IMR-90 (cell line): ENCODE data around the gene RBBP8NL.

Source experiments
- CEBPB ChIP-seq: IDR thresholded peaks from 2 replicates; pipeline ENCODE4 v1.6.1; 2012; ENCODE audit warnings: low read depth, low read length, improper control_type of control experiment
- ELK1 ChIP-seq: fragments of 150-350 bp; IDR thresholded peaks from 2 replicates; pipeline ENCODE4 v1.6.1; 2016; ENCODE audit warnings: low read depth, mild to moderate bottlenecking, low read length, moderate library complexity, borderline replicate concordance
- MAFK ChIP-seq: IDR thresholded peaks from 2 replicates; pipeline ENCODE4 v1.6.1; 2012; ENCODE audit warnings: low read depth, low read length, improper control_type of control experiment
- POLR2A ChIP-seq: IDR thresholded peaks from 2 replicates; pipeline ENCODE4 v1.6.1; 2012; ENCODE audit warnings: mild to moderate bottlenecking, low read depth, low read length
- RAD21 ChIP-seq: IDR thresholded peaks from 2 replicates; pipeline ENCODE4 v1.6.1; 2012; ENCODE audit warnings: low read length, improper control_type of control experiment
- RFX5 ChIP-seq: IDR thresholded peaks from 2 replicates; pipeline ENCODE4 v1.8.0; 2012; ENCODE audit warnings: low read depth, mild to moderate bottlenecking, low read length, moderate library complexity
- SMC3 ChIP-seq: fragments of 150-350 bp; IDR thresholded peaks from 2 replicates; pipeline ENCODE4 v1.6.1; 2016; ENCODE audit warnings: low read depth, mild to moderate bottlenecking, antibody characterized with exemption, low read length, moderate library complexity
- TF ChIP-seq, protein P1 (sequence below): conservative IDR thresholded peaks from 2 replicates; pipeline ENCODE4 v1.5.1; 2012; ENCODE audit warnings: mild to moderate bottlenecking, low read depth, low read length, improper control_type of control experiment
- TF ChIP-seq, protein P2 (sequence below): fragments of 150-350 bp; IDR thresholded peaks from 2 replicates; pipeline ENCODE4 v1.6.1; 2017; ENCODE audit warnings: mild to moderate bottlenecking, antibody characterized with exemption, low read length, low read depth

- TF ChIP-seq, protein P1, sequence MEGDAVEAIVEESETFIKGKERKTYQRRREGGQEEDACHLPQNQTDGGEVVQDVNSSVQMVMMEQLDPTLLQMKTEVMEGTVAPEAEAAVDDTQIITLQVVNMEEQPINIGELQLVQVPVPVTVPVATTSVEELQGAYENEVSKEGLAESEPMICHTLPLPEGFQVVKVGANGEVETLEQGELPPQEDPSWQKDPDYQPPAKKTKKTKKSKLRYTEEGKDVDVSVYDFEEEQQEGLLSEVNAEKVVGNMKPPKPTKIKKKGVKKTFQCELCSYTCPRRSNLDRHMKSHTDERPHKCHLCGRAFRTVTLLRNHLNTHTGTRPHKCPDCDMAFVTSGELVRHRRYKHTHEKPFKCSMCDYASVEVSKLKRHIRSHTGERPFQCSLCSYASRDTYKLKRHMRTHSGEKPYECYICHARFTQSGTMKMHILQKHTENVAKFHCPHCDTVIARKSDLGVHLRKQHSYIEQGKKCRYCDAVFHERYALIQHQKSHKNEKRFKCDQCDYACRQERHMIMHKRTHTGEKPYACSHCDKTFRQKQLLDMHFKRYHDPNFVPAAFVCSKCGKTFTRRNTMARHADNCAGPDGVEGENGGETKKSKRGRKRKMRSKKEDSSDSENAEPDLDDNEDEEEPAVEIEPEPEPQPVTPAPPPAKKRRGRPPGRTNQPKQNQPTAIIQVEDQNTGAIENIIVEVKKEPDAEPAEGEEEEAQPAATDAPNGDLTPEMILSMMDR: no peak
- TF ChIP-seq, protein P2, sequence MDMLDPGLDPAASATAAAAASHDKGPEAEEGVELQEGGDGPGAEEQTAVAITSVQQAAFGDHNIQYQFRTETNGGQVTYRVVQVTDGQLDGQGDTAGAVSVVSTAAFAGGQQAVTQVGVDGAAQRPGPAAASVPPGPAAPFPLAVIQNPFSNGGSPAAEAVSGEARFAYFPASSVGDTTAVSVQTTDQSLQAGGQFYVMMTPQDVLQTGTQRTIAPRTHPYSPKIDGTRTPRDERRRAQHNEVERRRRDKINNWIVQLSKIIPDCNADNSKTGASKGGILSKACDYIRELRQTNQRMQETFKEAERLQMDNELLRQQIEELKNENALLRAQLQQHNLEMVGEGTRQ: no peak
- no peak for TF ChIP-seq ELK1
- TF ChIP-seq CEBPB: no peak
- TF ChIP-seq RFX5: no peak
- no peak for TF ChIP-seq SMC3
- no peak for TF ChIP-seq POLR2A
- no peak for TF ChIP-seq MAFK
- TF ChIP-seq RAD21: no peak
Measured at GRCh38 chr20:62475772-62476055, 48.4 kb upstream of the RBBP8NL start, which contains the start of gene GATA5.
